Umbilical cord (tissue), 2 donors: ENCODE measurements around the gene MYRF. TPM values are rescaled to one million over a fixed set of nuclear protein-coding genes. Genes with fewer than 3 reads are reported as not detected.

Experiments
- DNase-seq: peaks from one replicate; pipeline ENCODE4 v3.0.0-alpha.2; 2015; ENCODE audit warnings: low spot score
- total RNA-seq: library from RNA; depleted of rRNA; stranded (reverse); fragments of >200 nt; gene quantifications from one replicate; pipeline ENCODE4 v1.2.3, GENCODE V29; 2014; ENCODE audit warnings: low replicate concordance; ENCODE audit not compliant: insufficient read depth

Gene MYRF
- total RNA-seq, 1 donor from 2014 or later, result 14.2 TPM

GRCh38 chr11:61775606-61776554 is 23.4 kb downstream of the MYRF start:
- DNase-seq, result no peak

DNA sequence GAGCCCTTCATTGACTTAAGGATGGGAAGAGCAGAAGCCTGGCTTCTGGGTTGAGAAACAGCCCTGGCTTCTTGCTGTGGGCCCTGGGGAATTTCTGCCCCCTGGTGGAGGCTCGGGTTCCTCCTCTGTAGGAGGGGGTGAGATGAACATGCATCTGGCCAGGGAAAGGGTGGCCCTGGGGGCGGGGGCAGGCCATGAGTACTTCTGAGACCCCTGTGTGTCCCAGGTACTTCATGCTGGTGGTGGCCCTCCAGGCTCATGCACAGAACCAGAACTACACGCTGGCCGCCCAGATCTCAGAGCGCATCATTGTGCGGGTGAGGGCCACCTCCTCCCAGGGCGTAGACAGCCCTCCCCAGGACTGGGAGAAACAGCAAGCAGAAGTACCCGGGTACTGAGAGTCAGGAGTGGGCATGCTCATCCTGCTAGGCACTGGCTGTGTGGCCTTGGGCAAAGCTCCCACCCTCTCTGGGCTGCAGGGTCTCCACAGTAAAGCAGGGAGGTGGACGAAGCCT is 24.2 kb downstream of the MYRF start:
- DNase-seq, result peak; percentile 55

- DNase-seq, result no peak
These were observed 25.0 kb downstream of the MYRF start for GRCh38 chr11:61777234-61778090.

GRCh38 chr11:61778357-61778886 is 26.0 kb downstream of the MYRF start:
- DNase-seq, result no peak

- DNase-seq, result no peak
These were observed 26.6 kb downstream of the MYRF start for GRCh38 chr11:61778920-61779650.

DNA sequence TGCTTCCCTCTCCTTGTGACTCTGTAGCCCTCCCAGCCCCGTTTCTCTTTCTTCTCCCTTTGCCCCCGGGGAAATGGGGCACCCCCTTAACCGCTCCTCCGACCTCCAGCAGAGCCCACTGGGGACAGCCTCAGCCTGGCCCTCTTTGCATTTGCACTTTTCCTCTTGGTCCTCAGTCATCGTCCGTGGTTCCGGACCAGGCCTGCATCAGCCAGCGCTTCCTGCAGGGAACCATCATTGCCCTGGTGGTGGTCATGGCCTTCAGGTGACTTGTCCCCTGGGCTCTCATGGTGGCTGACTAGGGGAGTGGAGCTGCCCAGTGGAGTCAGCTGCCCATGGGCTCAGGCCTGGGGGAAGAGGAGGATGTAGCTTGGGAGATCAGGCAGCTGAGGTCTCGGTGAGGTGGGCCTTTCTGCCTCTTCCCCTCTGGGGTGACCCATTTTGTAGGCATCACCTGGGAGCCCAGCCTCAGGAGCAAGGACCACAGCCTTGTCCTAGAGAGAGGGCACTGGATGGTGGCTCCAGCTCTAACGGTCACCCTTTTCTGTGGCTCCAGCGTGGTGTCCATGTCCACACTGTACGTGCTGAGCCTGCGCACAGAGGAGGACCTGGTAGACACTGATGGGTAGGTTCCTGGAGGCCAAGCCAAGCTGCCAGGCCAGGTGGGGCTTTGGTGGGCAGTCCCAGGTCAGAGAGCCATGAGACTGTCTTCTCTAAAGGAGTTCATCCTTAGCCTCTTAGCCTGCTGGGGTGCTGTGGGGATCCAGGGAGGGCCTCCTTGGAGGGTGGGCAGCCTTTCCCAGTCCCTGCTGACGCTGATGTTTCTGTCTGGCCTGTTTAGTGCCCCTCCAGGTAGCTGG is 27.5 kb downstream of the MYRF start:
- DNase-seq, result no peak

- no peak for DNase-seq
These were observed 28.2 kb downstream of the MYRF start for GRCh38 chr11:61780581-61781162.

GRCh38 chr11:61781585-61781984 is 29.1 kb downstream of the MYRF start:
- no peak for DNase-seq

DNA sequence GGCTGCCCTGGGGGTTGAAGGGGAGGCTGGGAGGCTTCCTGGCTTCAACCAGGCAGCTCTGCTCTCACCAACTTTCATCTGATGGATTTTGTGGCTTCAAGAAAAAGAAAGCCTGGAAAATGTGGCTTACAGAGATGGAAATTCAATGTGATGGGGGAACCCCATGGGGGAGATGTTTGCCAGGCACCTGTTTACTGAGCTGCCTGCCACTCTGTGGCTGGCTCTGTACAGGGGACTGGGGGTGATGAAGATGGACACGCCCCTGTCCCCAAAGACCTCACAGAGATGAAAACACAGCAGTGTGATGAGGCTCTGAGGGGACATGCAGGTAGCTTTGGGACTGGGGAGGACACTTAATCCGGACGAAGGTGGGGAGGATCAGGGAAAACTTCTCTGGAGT is 29.9 kb downstream of the MYRF start:
- DNase-seq, result no peak

DNA sequence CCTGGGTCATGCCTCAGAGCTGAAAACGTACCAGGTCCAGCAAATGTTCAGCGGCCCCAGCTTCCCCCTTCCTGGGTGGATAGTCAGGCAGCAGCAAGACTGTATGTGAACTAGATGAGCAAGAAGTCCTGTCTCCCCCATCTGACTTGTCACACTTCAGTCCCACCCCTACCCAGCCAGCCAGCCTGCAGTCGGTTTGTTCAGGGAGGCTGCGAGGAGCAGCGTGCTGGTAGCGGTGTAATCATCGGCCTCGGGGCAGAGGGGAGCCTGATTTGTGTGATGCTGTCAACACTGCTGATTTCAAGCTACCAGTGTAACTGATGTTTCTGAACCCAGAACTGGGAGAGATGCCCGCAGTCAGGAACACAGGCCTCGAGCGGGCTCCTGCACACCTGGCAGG is 30.4 kb downstream of the MYRF start:
- DNase-seq, result no peak

DNA sequence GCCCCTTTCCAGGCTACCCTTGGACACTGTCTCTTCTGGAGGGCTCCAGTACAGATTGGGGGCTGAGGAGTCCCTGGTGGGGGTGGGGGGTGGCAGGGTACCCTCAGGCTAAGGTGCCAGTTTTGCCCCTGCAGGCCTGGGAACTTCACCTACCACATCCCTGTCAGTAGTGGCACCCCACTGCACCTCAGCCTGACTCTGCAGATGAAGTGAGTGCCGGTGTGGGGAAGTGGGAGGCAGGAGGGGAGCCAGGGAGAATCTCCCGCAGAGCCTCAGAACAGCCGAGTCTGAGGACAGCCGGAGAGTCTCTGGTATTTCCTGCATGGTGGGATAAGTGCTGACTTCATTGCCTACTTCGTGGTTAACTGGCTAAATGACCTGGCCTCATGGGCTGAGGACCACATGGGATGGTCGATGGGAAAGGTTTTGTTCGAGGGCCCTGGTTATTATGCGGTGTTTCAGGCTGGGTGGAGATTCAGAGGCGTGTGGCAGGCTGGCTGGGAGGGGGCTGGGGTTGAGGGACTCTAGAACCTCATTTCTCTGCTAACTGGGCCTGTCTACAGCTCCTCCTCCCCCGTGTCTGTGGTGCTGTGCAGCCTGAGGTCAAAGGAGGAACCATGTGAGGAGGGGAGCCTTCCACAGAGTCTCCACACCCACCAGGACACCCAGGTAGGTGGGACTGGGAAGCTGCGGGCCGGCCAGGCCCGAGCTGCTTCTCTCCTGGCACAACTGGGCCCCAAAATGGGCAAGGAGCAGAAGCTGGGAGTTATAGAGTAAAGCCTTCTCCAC is 31.5 kb downstream of the MYRF start:
- DNase-seq, result no peak

GRCh38 chr11:61784506-61784805 is 32.0 kb downstream of the MYRF start:
- DNase-seq, result no peak

- no peak for DNase-seq
These were observed 33.5 kb downstream of the MYRF start for GRCh38 chr11:61785837-61786402.

- DNase-seq, result peak; percentile 76
These were observed 35.6 kb downstream of the MYRF start for GRCh38 chr11:61787928-61788491.

DNA sequence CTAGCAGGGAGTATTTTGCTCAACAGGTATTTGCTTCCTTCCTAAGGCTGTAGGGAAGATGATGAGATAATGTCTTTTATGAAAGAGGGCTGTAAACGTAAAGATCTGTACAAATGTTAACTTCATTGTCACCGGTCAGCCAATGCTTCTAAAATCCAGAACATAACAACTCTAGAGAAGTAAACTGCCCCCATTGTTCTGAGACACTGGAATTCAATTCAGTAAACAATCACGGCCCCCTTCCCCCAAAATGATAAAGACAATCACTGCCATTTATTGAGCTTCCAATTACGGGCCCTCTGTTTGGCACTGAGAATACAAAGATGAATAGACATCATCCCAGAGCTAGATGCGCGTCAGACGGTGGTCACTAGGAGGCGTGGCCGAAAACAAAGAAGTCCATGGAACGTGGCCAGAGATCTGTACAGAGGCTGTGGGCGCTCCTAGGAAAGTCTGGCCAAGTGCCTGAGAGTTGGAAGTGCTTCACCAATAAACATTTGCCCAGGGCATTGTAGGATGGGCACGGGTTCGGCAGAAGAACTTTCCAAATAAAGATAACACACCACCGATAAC is 39.4 kb downstream of the MYRF start:
- peak; percentile 88 for DNase-seq

DNA sequence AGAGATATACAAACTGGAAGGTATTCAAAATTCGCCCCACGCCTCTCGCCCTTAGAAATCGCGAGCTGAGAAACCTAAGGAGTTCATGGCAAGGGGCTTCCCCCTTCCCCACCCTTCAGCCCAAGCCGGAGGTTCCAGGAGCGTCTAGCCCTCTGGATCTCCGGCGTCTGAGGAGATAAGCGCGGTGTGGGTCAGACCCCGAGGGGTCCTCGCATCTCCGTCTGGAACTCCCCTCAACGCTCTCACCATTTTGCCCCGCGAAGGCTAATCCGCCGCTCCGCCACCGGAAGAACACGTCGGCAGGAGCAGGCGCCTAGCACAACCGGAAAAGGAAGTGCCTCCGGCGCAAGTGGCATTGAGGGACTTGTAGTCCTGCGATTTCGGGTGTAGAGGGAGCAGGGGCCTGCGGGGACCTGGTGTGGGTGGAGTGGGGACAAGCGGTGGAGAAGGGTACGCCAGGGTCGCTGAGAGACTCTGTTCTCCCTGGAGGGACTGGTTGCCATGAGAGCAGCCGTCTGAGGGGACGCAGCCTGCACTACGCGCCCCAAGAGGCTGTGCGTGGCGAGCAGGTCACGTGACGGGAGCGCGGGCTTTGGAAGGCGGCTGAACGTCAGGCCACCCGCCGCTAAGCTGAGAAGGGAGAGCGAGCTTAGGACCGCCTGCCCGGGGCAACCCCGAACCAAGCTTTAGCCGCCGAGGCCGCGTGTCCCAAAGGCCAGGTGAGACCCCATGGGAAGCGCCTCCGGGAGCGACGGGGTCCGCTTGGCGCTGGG is 40.1 kb downstream of the MYRF start, which contains the start of the genes FEN1 and TMEM258:
TSS of gene FEN1 (plus strand) at position 602 of the 773 bp plus-strand sequence. CDS start 2,451 bp downstream, outside the sequence.
TSS of gene TMEM258 (minus strand) at position 290 of the 773 bp plus-strand sequence. CDS start at position 249, 41 bp downstream.
- DNase-seq, result peak; percentile 98
